CD14-positive monocyte (primary cell): ENCODE measurements around the gene ZBP1. TPM values are rescaled to one million over a fixed set of nuclear protein-coding genes. Genes with fewer than 3 reads are reported as not detected.

Experiments
- DNase-seq, 3 donors: peaks; one replicate each; pipeline ENCODE4 v3.0.0-alpha.2; 2011 to 2022
- H2AFZ ChIP-seq: 2 replicates; pipeline ENCODE4 v1.6.0; 2012; ENCODE audit warnings: mild to moderate bottlenecking, low read depth, low read length, inconsistent platforms; ENCODE audit not compliant: insufficient read depth, poor library complexity, severe bottlenecking
- H3K27ac ChIP-seq, 2 donors: 1 replicate in 1 of 2; 2 replicates in 1 of 2; pipeline ENCODE4 v1.5.1; 2012 to 2013; ENCODE audit warnings: low read length in 2 of 2, control low read depth in 1 of 2, inconsistent platforms in 1 of 2, low read depth in 1 of 2, mild to moderate bottlenecking in 1 of 2
- H3K27me3 ChIP-seq, 2 donors: one replicate each; pipeline versions ENCODE4 v1.6.0 to v1.6.1; 2011 to 2013; ENCODE audit warnings: low read length in 2 of 2; ENCODE audit not compliant: control insufficient read depth in 2 of 2, insufficient read depth in 2 of 2
- H3K36me3 ChIP-seq, 2 donors: replicated peaks in 1 of 2; 1 replicate in 1 of 2; 2 replicates in 1 of 2; pipeline versions ENCODE4 v1.5.1 to v1.6.1; 2012 to 2013; ENCODE audit warnings: low read length in 2 of 2, control low read depth in 1 of 2, inconsistent platforms in 1 of 2, mild to moderate bottlenecking in 1 of 2; ENCODE audit not compliant: insufficient read depth in 2 of 2, control insufficient read depth in 1 of 2
- H3K4me1 ChIP-seq, 2 donors: 1 replicate in 1 of 2; 2 replicates in 1 of 2; pipeline versions ENCODE4 v1.5.1 to v1.6.1; 2012 to 2013; ENCODE audit warnings: low read length in 2 of 2, control low read depth in 1 of 2, inconsistent platforms in 1 of 2, mild to moderate bottlenecking in 1 of 2, moderate library complexity in 1 of 2; ENCODE audit not compliant: insufficient read depth in 2 of 2, control insufficient read depth in 1 of 2
- H3K4me2 ChIP-seq: replicated peaks from 2 replicates; pipeline ENCODE3; 2012; ENCODE audit warnings: low read length, moderate library complexity, mild to moderate bottlenecking; ENCODE audit not compliant: poor library complexity, severe bottlenecking; ENCODE audit errors: extremely low read depth
- H3K4me3 ChIP-seq, 3 experiments: fragments of 200-600 bp in 1 of 3; sonication (generic) in 1 of 3; replicated peaks in 1 of 3; 1 replicate in 2 of 3; 2 replicates in 1 of 3; pipeline ENCODE4 v1.5.1; 2011 to 2013; ENCODE audit warnings: low read length in 3 of 3, mild to moderate bottlenecking in 3 of 3, control low read depth in 2 of 3, low read depth in 2 of 3, inconsistent platforms in 1 of 3, moderate library complexity in 1 of 3
- H3K79me2 ChIP-seq: 2 replicates; pipeline ENCODE4 v1.6.0; 2012; ENCODE audit warnings: mild to moderate bottlenecking, control low read depth, inconsistent platforms, low read length, moderate library complexity; ENCODE audit not compliant: insufficient read depth
- H3K9ac ChIP-seq: 2 replicates; pipeline ENCODE4 v1.6.0; 2017; ENCODE audit warnings: low read length, mild to moderate bottlenecking; ENCODE audit not compliant: insufficient read depth, poor library complexity, severe bottlenecking
- H3K9me3 ChIP-seq, 2 donors: replicated peaks in 1 of 2; 1 replicate in 1 of 2; 2 replicates in 1 of 2; pipeline versions ENCODE4 v1.5.1 to v1.6.1; 2012 to 2013; ENCODE audit warnings: low read length in 2 of 2, control low read depth in 1 of 2; ENCODE audit not compliant: control insufficient read depth in 1 of 2, insufficient read depth in 1 of 2
- H4K20me1 ChIP-seq: 2 replicates; pipeline ENCODE4 v1.6.0; 2012; ENCODE audit warnings: mild to moderate bottlenecking, low read length, control low read depth, moderate library complexity; ENCODE audit not compliant: insufficient read depth
- H3K27ac Mint-ChIP-seq, 7 donors: one replicate each; pipeline ENCODE4 v1.8.0; 2020; ENCODE audit warnings: mild to moderate bottlenecking in 7 of 7, mixed read lengths in 7 of 7, moderate library complexity in 6 of 7, inconsistent platforms in 2 of 7
- H3K27me3 Mint-ChIP-seq, 3 donors: one replicate each; pipeline ENCODE4 v1.8.0; 2021 to 2022; ENCODE audit warnings: low read depth in 3 of 3, mild to moderate bottlenecking in 3 of 3, mixed read lengths in 3 of 3, moderate library complexity in 3 of 3, inconsistent platforms in 1 of 3
- H3K36me3 Mint-ChIP-seq, 2 donors: one replicate each; pipeline ENCODE4 v1.8.0; 2020; ENCODE audit warnings: mixed read lengths in 2 of 2, inconsistent platforms in 1 of 2, mild to moderate bottlenecking in 1 of 2
- H3K4me1 Mint-ChIP-seq: one replicate; pipeline ENCODE4 v1.8.0; 2020; ENCODE audit warnings: mild to moderate bottlenecking, mixed read lengths
- H3K4me3 Mint-ChIP-seq, 2 donors: one replicate each; pipeline ENCODE4 v1.8.0; 2020; ENCODE audit warnings: mild to moderate bottlenecking in 2 of 2, mixed read lengths in 2 of 2, moderate library complexity in 1 of 2
- H3K9me3 Mint-ChIP-seq, 7 donors: one replicate each; pipeline ENCODE4 v1.8.0; 2020 to 2022; ENCODE audit warnings: mixed read lengths in 7 of 7, mild to moderate bottlenecking in 6 of 7, moderate library complexity in 6 of 7, inconsistent platforms in 2 of 7
- CTCF ChIP-seq: fragments of 200-600 bp; IDR thresholded peaks from one replicate; pipeline ENCODE4 v1.8.0; 2022; ENCODE audit warnings: antibody characterized with exemption, mild to moderate bottlenecking
- WGBS: methylation state at CpG from one replicate; pipeline ENCODE4 v1.1.5; 2013; ENCODE audit warnings: missing lambda C conversion rate; ENCODE audit not compliant: insufficient coverage; 5-methylcytosine and 5-hydroxymethylcytosine counted together
- intact Hi-C, 2 donors: fragments of 100-400 bp; cut with micrococcal nuclease; formaldehyde crosslinking; loops; one replicate each; pipeline versions ENCODE4 v1.15.0 to v1.15.1; 2023
- polyA plus RNA-seq, 3 donors: library from polyadenylated mRNA; depleted of rRNA in 1 of 3; unstranded in 2 of 3; stranded (reverse) in 1 of 3; fragments of 300-500 nt in 2 of 3; fragments of >200 nt in 1 of 3; fragmentation: Illumina TruSeq in 2 of 3; gene quantifications; 1 replicate in 2 of 3; 2 replicates in 1 of 3; pipeline ENCODE4 v1.2.3, GENCODE V29; 2012 to 2021

Gene ZBP1
- polyA plus RNA-seq, 3 donors, result 2.8 to 25.9 (median 3.0) TPM

GRCh38 chr20:57567471-57568079 is 52.7 kb downstream of the ZBP1 start:
- H3K4me2 ChIP-seq, result no peak overlapping the region
- Mint-ChIP-seq H3K27ac (no peak overlapping the region), H3K4me3 (no peak overlapping the region), H3K4me1 (no peaks in the 10 kb centered on the region), H3K27me3 (peaks cover 17 to 23% (median 23%) of the 10 kb centered on the region in 3 donors), H3K9me3 (no peaks in the 10 kb centered on the region), H3K36me3 (no peaks in the 10 kb centered on the region)
- peaks cover 0 to 4% of the 10 kb centered on the region in 2 donors for H3K27me3 ChIP-seq
- H3K4me3 ChIP-seq, result no peak overlapping the region
- H3K27ac ChIP-seq, result no peak overlapping the region
- no peaks in the 10 kb centered on the region for H3K4me1 ChIP-seq
- no peak for TF ChIP-seq CTCF
- H2AFZ ChIP-seq, result no peak overlapping the region
- 80% methylated on average over 8 of the region's 9 CpGs for WGBS
- H3K9me3 ChIP-seq, result no peaks in the 10 kb centered on the region
- no peak overlapping the region for H3K9ac ChIP-seq
- no peaks in the 10 kb centered on the region for H3K36me3 ChIP-seq
- intact Hi-C loops, result no loop called here
- no peaks in the 10 kb centered on the region for H3K79me2 ChIP-seq
- no peaks in the 10 kb centered on the region for H4K20me1 ChIP-seq
- no peak for DNase-seq

GRCh38 chr20:57566803-57567459 is 53.3 kb downstream of the ZBP1 start:
- WGBS, result 53% methylated on average over 3 of the region's 10 CpGs
- TF ChIP-seq CTCF, result no peak
- no peak overlapping the region for H3K9ac ChIP-seq
- no peak for DNase-seq
- Mint-ChIP-seq H3K27me3 (peaks cover 18 to 22% (median 21%) of the 10 kb centered on the region in 3 donors), H3K27ac (no peak overlapping the region), H3K36me3 (no peaks in the 10 kb centered on the region), H3K4me3 (peak overlapping the region in 1 of 2 donors; percentile 16), H3K4me1 (no peaks in the 10 kb centered on the region), H3K9me3 (no peaks in the 10 kb centered on the region)
- H4K20me1 ChIP-seq, result no peaks in the 10 kb centered on the region
- no peaks in the 10 kb centered on the region for H3K36me3 ChIP-seq
- H3K9me3 ChIP-seq, result no peaks in the 10 kb centered on the region
- intact Hi-C loops, result no loop called here
- no peak overlapping the region for H3K4me3 ChIP-seq
- no peaks in the 10 kb centered on the region for H3K4me1 ChIP-seq
- H3K79me2 ChIP-seq, result no peaks in the 10 kb centered on the region
- H3K27ac ChIP-seq, result no peak overlapping the region
- no peak overlapping the region for H2AFZ ChIP-seq
- no peak overlapping the region for H3K4me2 ChIP-seq
- H3K27me3 ChIP-seq, result peaks cover 0 to 4% of the 10 kb centered on the region in 2 donors
